ENCODE data around the gene UBASH3B. TPM values are rescaled to one million over a fixed set of nuclear protein-coding genes. Genes with fewer than 3 reads are reported as not detected.

Gene UBASH3B
- total RNA-seq, 4 donors from 2014 or later, result 2.7 to 16.4 (median 9.7) TPM

DNA sequence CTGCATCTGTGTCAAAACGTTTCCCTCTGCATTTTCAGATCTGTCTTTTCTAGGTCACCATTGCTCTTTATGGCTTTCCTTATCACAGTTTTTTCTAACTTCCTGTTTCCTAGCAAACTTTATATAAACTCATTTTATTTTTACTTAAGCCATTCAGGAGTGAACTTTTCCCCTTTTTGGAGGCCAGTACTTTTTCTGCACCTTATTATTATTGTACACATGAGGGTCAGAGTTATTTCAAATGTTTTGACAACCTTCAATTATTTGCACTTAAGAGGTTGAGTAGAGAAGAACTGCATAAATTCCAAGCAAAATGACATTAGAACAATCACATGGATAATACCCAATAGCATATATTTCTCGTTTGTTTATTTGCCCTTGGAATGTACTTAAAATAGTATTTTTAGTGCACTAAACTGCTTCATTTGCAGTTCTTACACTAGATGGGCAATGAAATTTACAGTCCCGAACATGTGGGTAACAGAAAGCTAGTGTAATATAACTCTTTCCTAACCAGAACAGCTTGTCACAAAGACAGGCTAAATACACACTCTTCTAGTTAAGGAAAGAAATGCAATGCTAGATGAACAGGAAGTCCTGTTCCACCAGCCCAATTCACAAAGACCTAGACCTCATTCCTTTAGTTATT lies 79.5 kb downstream of the UBASH3B start:
- TF ChIP-seq CTCF (IDR thresholded peaks at IDR 0.05) (no peak), POLR2A (IDR thresholded peaks at IDR 0.05) (no peak)
- Histone ChIP-seq H3K36me3 (no peaks in the 10 kb centered on the region), H3K27me3 (no peaks in the 10 kb centered on the region), H3K27ac (no peak overlapping the region), H3K9me3 (no peaks in the 10 kb centered on the region), H3K4me3 (no peak overlapping the region), H3K4me1 (peaks cover 0 to 3% (median 0%) of the 10 kb centered on the region in 3 donors)
- DNase-seq, result no peak
- WGBS, 2 donors, result 49 to 53% methylated on average over 3 of the region's 3 CpGs
- intact Hi-C loops (cut with DNase I), result no loop called here

GRCh38 chr11:122737951-122738693 lies 82.6 kb downstream of the UBASH3B start:
- Histone ChIP-seq H3K36me3 (no peaks in the 10 kb centered on the region), H3K27ac (no peak overlapping the region), H3K27me3 (no peaks in the 10 kb centered on the region), H3K4me1 (peaks cover 3 to 13% (median 4%) of the 10 kb centered on the region in 3 donors), H3K4me3 (no peak overlapping the region), H3K9me3 (no peaks in the 10 kb centered on the region)
- no peak for TF ChIP-seq POLR2A (IDR thresholded peaks at IDR 0.05)
- no peak for TF ChIP-seq CTCF (IDR thresholded peaks at IDR 0.05)
- 64 to 68% methylated on average over 5 of the region's 5 CpGs for WGBS, 2 donors
- intact Hi-C loops (cut with DNase I), result no loop called here
- no peak for DNase-seq

GRCh38 chr11:122741613-122742300 lies 86.2 kb downstream of the UBASH3B start:
- Histone ChIP-seq H3K27ac (peak overlapping the region in 3 of 4 donors; percentile 17 to 77 (median 51)), H3K9me3 (no peaks in the 10 kb centered on the region), H3K4me3 (no peak overlapping the region), H3K4me1 (peaks cover 3 to 19% (median 4%) of the 10 kb centered on the region in 3 donors), H3K36me3 (no peaks in the 10 kb centered on the region), H3K27me3 (no peaks in the 10 kb centered on the region)
- WGBS, 2 donors, result 59 to 62% methylated on average over 8 to 12 of the region's 12 CpGs
- TF ChIP-seq CTCF (IDR thresholded peaks at IDR 0.05) (no peak), POLR2A (IDR thresholded peaks at IDR 0.05) (no peak)
- intact Hi-C loops (cut with DNase I), result no loop called here
- DNase-seq, result no peak

- Histone ChIP-seq H3K4me1 (peaks cover 3 to 22% (median 4%) of the 10 kb centered on the region in 3 donors), H3K27ac (peak overlapping the region in 2 of 4 donors; percentile 51 to 77), H3K4me3 (no peak overlapping the region), H3K9me3 (no peaks in the 10 kb centered on the region), H3K27me3 (no peaks in the 10 kb centered on the region), H3K36me3 (no peaks in the 10 kb centered on the region)
- TF ChIP-seq POLR2A (IDR thresholded peaks at IDR 0.05), result no peak
- TF ChIP-seq CTCF (IDR thresholded peaks at IDR 0.05), result no peak
- WGBS, 2 donors, result 73 to 83% methylated on average over 10 to 11 of the region's 11 CpGs
- intact Hi-C loops (cut with DNase I), result no loop called here
- no peak for DNase-seq
Measured at GRCh38 chr11:122742301-122743018, 86.9 kb downstream of the UBASH3B start.
